Measurements from ENCODE around the gene ASAP3. TPM values are rescaled to one million over a fixed set of nuclear protein-coding genes. Genes with fewer than 3 reads are reported as not detected.

Gene ASAP3
- total and polyA plus RNA-seq, 9 of the 15 experiments (the other 6 are each of a cell fraction or from before 2014, with no cell fraction given), result 1.7 to 31.2 (median 17.4) TPM

GRCh38 chr1:23530747-23531561, 47.0 kb upstream of the ASAP3 start, which contains the start of gene E2F2 (continued):
- TF ChIP-seq ZNF239 (CRISPR knock-in tag; IDR thresholded peaks at IDR 0.05) (no peak), HDAC3 (IDR thresholded peaks at IDR 0.05; ENCODE audit: borderline replicate concordance, partially characterized antibody) (no peak), ZMIZ1 (IDR thresholded peaks at IDR 0.05; ENCODE audit: low read depth in 2 of 2, low read length in 2 of 2) (peak in 1 of 2 experiments; percentile 45; a peak in 1 of 4 replicates), ZNF124 (CRISPR knock-in tag; IDR thresholded peaks at IDR 0.05) (peak; percentile 49; the same call in 1 of the 2 replicates), NFATC3 (IDR thresholded peaks at IDR 0.05) (no peak), ZZZ3 (IDR thresholded peaks at IDR 0.05) (no peak), SETDB1 (IDR thresholded peaks at IDR 0.05; ENCODE audit: low read length) (no peak), TRIM24 (IDR thresholded peaks at IDR 0.05) (peak; percentile 77 to 83), ZNF583 (CRISPR knock-in tag; IDR thresholded peaks at IDR 0.05) (no peak), XRCC4 (IDR thresholded peaks at IDR 0.05; ENCODE audit: extremely low read depth, insufficient read depth, insufficient read length) (no peak), CTCFL (IDR thresholded peaks at IDR 0.05; ENCODE audit: borderline replicate concordance, insufficient read depth, low read depth, low read length, poor library complexity, severe bottlenecking) (peak; percentile 56), WHSC1 (IDR thresholded peaks at IDR 0.05; ENCODE audit: low read length) (no peak), TRIM28 (IDR thresholded peaks at IDR 0.05) (no peak), XRCC3 (IDR thresholded peaks at IDR 0.05) (no peak), NUFIP1 (IDR thresholded peaks at IDR 0.05; ENCODE audit: partially characterized antibody) (no peak), MCM5 (IDR thresholded peaks at IDR 0.05; ENCODE audit: low read depth) (no peak)
- TF ChIP-seq, protein P1, sequence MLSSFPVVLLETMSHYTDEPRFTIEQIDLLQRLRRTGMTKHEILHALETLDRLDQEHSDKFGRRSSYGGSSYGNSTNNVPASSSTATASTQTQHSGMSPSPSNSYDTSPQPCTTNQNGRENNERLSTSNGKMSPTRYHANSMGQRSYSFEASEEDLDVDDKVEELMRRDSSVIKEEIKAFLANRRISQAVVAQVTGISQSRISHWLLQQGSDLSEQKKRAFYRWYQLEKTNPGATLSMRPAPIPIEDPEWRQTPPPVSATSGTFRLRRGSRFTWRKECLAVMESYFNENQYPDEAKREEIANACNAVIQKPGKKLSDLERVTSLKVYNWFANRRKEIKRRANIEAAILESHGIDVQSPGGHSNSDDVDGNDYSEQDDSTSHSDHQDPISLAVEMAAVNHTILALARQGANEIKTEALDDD (IDR thresholded peaks at IDR 0.05), result no peak; the same call in 1 of the 2 replicates
- TF ChIP-seq, protein P2, sequence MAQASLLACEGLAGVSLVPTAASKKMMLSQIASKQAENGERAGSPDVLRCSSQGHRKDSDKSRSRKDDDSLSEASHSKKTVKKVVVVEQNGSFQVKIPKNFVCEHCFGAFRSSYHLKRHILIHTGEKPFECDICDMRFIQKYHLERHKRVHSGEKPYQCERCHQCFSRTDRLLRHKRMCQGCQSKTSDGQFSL (CRISPR knock-in tag; IDR thresholded peaks at IDR 0.05), result peak; percentile 92
- TF ChIP-seq, protein P2 (tag; IDR thresholded peaks at IDR 0.05), result peak in 1 of 2 experiments; percentile 96; a peak in 2 of 4 replicates
